Gastroesophageal sphincter (tissue), 4 donors: ENCODE results near the gene IQSEC1. TPM values are rescaled to one million over a fixed set of nuclear protein-coding genes. Genes with fewer than 3 reads are reported as not detected.

Experiments used
- ATAC-seq: fragments of 150-250 bp; one replicate; pipeline ENCODE4 v1.9.1; 2016; ENCODE audit warnings: mild to moderate bottlenecking, moderate library complexity
- H3K27ac ChIP-seq, 4 donors: fragments of 200-600 bp; sonication (generic) in 3 of 4; 1 replicate in 3 of 4; 2 replicates in 1 of 4; pipeline ENCODE4 v1.5.1; 2016 to 2019
- H3K27me3 ChIP-seq: fragments of 200-600 bp; sonication (generic); one replicate; pipeline ENCODE4 v1.5.1; 2019
- H3K36me3 ChIP-seq, 2 donors: fragments of 200-600 bp; sonication (generic); one replicate each; pipeline ENCODE4 v1.5.1; 2019; ENCODE audit warnings: control low read depth in 1 of 2
- H3K4me1 ChIP-seq, 3 donors: fragments of 200-600 bp; sonication (generic); 1 replicate in 2 of 3; 2 replicates in 1 of 3; pipeline ENCODE4 v1.5.1; 2016 to 2019; ENCODE audit warnings: control low read depth in 2 of 3
- H3K4me3 ChIP-seq, 2 donors: fragments of 200-600 bp; sonication (generic); one replicate each; pipeline ENCODE4 v1.5.1; 2019; ENCODE audit warnings: mild to moderate bottlenecking in 1 of 2, moderate library complexity in 1 of 2
- H3K9me3 ChIP-seq, 3 donors: fragments of 200-600 bp; sonication (generic); one replicate each; pipeline ENCODE4 v1.5.1; 2017 to 2019; ENCODE audit warnings: control low read depth in 2 of 3
- EP300 ChIP-seq: sonication (generic); formaldehyde crosslinking; IDR thresholded peaks from one replicate; pipeline ENCODE4 v1.6.1; 2017; ENCODE audit warnings: antibody characterized with exemption, mild to moderate bottlenecking
- POLR2A ChIP-seq, 2 donors: fragments of 450-650 bp; IDR thresholded peaks; one replicate each; pipeline ENCODE4 v1.6.1; 2017; ENCODE audit warnings: antibody characterized with exemption in 2 of 2, mild to moderate bottlenecking in 2 of 2, moderate library complexity in 1 of 2
- POLR2AphosphoS5 ChIP-seq: sonication (generic); formaldehyde crosslinking; IDR thresholded peaks from one replicate; pipeline ENCODE4 v1.6.1; 2017; ENCODE audit warnings: antibody characterized with exemption
- WGBS, 2 donors: methylation state at CpG; one replicate each; pipeline ENCODE4 v1.1.5; 2018; ENCODE audit warnings: low coverage in 1 of 2; 5-methylcytosine and 5-hydroxymethylcytosine counted together
- total RNA-seq, 4 donors: library from RNA; depleted of rRNA; stranded (reverse); fragments of >200 nt; gene quantifications; one replicate each; pipeline ENCODE4 v1.1.0, GENCODE V29; 2016
- TF ChIP-seq, protein P1 (sequence below), 4 experiments: fragments of 200-600 bp in 2 of 4; fragments of 450-650 bp in 2 of 4; sonication (generic) in 1 of 4; IDR thresholded peaks; one replicate each; pipeline ENCODE4 v1.5.1; 2017 to 2019; ENCODE audit warnings: antibody characterized with exemption in 4 of 4, mild to moderate bottlenecking in 2 of 4, moderate library complexity in 2 of 4

Gene IQSEC1
- total RNA-seq, 4 donors from 2014 or later = 49.5 to 104 (median 61.7) TPM

DNA sequence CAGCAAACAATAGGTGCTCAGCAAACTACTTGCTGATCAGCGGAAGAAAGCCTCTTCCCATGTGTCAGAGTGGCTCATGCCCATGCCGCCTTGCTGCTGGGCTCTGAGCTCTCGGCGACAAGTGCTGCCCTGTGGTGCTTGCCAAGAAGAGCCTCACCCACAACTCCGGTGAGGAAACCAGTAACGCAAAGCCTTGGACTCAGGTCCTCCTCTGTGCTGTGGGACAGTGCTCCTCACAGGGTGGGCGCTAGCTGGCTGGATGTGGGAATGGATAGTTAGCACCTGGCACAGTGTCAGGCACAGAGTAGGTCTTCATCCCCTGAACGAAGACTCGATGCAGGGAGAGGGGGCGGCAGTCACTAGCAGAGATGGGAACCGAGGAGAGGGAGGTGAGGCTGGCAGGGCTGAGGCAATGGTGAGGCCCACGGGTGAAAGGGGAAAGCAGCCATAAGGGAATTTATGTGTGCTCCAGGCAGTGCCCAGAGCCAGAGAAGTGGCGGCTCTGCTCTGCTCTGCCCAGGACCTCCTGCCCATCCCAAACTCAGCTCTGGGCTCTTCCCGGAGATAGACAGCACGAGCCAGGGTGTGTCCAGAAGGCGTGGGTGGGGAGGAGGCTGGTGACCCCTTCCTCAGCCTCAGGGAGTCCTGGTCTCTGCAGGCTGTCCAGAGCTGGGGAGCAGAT is 55.7 kb downstream of the IQSEC1 start:
- Histone ChIP-seq H3K4me1 (peaks cover 0 to 69% (median 22%) of the 10 kb centered on the region in 3 donors), H3K27me3 (no peaks in the 10 kb centered on the region), H3K4me3 (no peak overlapping the region), H3K36me3 (no peaks in the 10 kb centered on the region), H3K9me3 (no peaks in the 10 kb centered on the region), H3K27ac (peak overlapping the region in 3 of 4 donors; percentile 40 to 70 (median 53))
- TF ChIP-seq, protein P1, sequence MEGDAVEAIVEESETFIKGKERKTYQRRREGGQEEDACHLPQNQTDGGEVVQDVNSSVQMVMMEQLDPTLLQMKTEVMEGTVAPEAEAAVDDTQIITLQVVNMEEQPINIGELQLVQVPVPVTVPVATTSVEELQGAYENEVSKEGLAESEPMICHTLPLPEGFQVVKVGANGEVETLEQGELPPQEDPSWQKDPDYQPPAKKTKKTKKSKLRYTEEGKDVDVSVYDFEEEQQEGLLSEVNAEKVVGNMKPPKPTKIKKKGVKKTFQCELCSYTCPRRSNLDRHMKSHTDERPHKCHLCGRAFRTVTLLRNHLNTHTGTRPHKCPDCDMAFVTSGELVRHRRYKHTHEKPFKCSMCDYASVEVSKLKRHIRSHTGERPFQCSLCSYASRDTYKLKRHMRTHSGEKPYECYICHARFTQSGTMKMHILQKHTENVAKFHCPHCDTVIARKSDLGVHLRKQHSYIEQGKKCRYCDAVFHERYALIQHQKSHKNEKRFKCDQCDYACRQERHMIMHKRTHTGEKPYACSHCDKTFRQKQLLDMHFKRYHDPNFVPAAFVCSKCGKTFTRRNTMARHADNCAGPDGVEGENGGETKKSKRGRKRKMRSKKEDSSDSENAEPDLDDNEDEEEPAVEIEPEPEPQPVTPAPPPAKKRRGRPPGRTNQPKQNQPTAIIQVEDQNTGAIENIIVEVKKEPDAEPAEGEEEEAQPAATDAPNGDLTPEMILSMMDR (IDR thresholded peaks at IDR 0.05) = no peak
- no peak for TF ChIP-seq POLR2AphosphoS5
- no peak for TF ChIP-seq EP300
- WGBS, 2 donors = 93% methylated on average over 3 of the region's 16 CpGs; no CpG with 5 or more reads in 1 of the 2 donors
- no peak for ATAC-seq

DNA sequence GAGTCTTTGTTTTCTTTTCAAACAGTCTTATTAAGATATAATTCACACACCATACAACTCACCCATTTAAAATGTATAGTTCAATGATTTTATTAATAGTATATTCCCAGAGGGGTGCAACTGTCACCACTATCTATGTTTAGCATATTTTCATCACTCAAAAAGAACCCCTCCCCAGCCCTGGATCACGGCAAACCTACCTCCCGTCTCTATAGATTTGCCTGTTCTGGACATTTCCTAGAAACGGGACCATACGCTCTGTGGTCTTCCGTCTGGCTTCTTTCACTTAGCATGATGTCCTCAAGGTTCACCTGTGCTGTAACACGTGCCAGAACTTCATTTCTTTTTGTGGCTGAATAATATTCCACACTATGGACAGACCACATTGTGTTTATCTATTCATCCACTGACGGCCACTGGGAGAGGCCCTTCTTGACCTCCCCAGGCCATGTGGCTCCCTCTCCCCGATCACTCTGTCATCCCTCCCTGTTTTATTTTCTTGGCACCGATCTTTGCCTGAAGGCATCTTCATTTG is 56.4 kb downstream of the IQSEC1 start:
- Histone ChIP-seq H3K4me1 (peaks cover 0 to 62% (median 15%) of the 10 kb centered on the region in 3 donors), H3K27me3 (no peaks in the 10 kb centered on the region), H3K27ac (peak overlapping the region in 3 of 4 donors; percentile 63 to 79 (median 75)), H3K4me3 (no peak overlapping the region), H3K36me3 (no peaks in the 10 kb centered on the region), H3K9me3 (no peaks in the 10 kb centered on the region)
- WGBS, 2 donors = 70 to 79% methylated on average over 9 of the region's 9 CpGs
- no peak for ATAC-seq
- no peak for TF ChIP-seq POLR2AphosphoS5
- no peak for TF ChIP-seq EP300
- TF ChIP-seq, protein P1 (IDR thresholded peaks at IDR 0.05) = no peak
- TF ChIP-seq POLR2A (IDR thresholded peaks at IDR 0.05) = no peak

DNA sequence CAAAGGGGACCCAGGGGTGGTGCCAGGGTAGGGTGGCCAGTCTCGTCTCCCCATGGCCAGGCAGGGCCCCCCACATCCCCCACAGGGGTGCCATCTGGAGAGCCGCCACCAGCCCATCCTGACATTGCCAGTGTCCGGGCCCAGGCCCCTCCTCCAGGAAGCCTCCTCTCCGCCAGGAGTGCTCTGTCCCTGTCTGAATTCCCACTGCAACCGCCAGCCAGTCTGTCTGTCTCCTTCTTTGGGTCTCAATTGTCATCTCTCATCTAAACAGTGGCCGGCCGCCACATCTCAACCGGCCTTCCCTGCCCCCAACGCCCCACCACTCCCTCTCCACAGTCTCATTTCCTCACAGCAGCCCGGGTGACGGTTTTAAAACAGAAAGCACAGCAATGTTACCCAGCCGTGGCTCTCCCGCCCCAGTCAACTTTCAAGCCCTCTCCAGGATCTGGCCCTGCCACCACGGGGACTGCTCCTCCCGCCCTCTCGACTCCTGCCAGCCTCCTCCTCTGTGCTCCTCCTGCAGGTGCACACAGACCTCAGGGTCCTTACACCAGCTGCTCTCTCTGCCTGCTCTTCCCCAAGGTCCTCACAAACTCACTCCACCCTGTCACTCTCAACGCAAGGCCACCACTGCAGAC is 57.0 kb downstream of the IQSEC1 start:
- H3K27me3 ChIP-seq = no peaks in the 10 kb centered on the region
- WGBS, 2 donors = 37 to 59% methylated on average over 10 to 13 of the region's 17 CpGs
- TF ChIP-seq POLR2A (IDR thresholded peaks at IDR 0.05) = no peak
- no peak for TF ChIP-seq EP300
- TF ChIP-seq, protein P1 (IDR thresholded peaks at IDR 0.05) = no peak
- no peak for TF ChIP-seq POLR2AphosphoS5
- peak overlapping the region; percentile 10 to 79 (median 69) for H3K27ac ChIP-seq
- peak; percentile 32 for ATAC-seq
- H3K4me1 ChIP-seq = peaks cover 0 to 56% (median 9%) of the 10 kb centered on the region in 3 donors
- H3K36me3 ChIP-seq = no peaks in the 10 kb centered on the region
- no peaks in the 10 kb centered on the region for H3K9me3 ChIP-seq
- H3K4me3 ChIP-seq = peak overlapping the region in 1 of 2 donors; percentile 31

DNA sequence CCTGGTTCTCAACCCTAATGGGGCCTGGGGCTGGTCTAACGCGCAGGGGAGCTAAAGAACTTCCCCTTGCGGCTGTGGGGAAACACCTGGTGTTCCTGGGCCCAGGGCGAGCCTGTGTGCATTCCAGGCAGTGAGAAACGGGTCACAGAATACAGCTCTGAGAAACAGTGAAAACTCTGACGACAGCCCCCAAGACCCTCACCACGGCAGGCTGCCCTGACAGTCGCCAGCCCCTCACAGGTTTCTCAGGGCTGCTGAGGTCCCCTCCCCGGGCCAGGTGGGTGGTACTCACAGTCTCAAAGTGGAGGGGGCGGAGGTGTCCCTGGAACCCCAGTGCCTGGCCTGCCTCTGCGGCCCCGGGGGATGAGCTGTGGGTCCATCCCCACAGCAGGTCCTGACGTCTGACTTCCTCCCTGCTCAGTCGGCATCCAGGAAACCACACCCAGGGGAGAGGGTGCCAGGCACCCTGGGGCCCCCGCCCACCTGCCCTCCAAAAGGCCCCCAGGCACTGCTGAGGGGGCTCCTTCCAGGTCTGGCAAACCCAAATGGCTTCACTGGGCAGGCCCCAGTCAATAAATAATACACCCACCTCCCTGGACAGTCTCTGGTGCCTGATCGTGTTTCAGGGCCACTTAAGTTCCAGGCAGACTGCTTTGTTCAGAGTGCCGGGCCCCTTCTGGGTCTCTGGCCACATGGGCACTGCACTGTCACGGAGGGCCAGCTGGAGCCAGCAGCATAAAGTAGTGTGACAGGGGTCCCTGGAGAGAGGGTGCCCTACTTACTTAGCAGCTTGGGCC is 57.7 kb downstream of the IQSEC1 start:
- Histone ChIP-seq H3K36me3 (no peaks in the 10 kb centered on the region), H3K27me3 (no peaks in the 10 kb centered on the region), H3K27ac (peak overlapping the region; percentile 10 to 79 (median 69)), H3K4me1 (peaks cover 0 to 49% (median 7%) of the 10 kb centered on the region in 3 donors), H3K9me3 (no peaks in the 10 kb centered on the region), H3K4me3 (peak overlapping the region in 1 of 2 donors; percentile 31)
- TF ChIP-seq POLR2AphosphoS5 = no peak
- peak; percentile 16 to 37 for TF ChIP-seq POLR2A (IDR thresholded peaks at IDR 0.05)
- no peak for TF ChIP-seq EP300
- WGBS, 2 donors = no CpG with 5 or more reads among the region's 18 CpGs
- peak; percentile 22 for ATAC-seq

DNA sequence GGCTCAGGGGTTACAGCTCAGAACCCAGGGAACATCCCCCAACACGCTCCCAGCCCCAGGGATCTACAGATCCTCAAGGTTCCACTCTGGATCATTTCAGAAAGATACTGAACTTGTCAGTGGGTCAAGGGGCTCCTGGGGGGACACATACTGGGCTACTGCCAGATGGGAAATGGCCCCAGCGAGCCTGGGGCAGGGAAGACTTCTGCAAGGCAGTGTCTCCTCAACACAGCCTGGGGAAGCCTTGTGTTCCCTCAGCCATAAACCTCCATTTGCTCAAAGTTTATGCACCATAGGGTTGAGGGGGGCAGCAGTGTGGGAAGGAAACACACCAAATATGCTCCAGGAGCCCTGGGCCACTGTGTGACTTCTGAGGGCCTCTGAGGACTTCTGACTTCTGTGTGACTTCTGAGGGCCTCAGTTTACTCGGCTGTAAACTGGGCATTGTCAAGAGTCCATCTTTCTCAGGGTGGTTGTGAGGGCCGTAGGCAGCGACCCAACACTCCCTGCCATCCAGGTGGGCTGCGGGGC is 58.4 kb downstream of the IQSEC1 start:
- no peaks in the 10 kb centered on the region for H3K27me3 ChIP-seq
- no peak for ATAC-seq
- no peaks in the 10 kb centered on the region for H3K9me3 ChIP-seq
- H3K36me3 ChIP-seq = no peaks in the 10 kb centered on the region
- peaks cover 0 to 48% (median 7%) of the 10 kb centered on the region in 3 donors for H3K4me1 ChIP-seq
- H3K27ac ChIP-seq = peak overlapping the region in 3 of 4 donors; percentile 63 to 79 (median 75)
- TF ChIP-seq, protein P1 (IDR thresholded peaks at IDR 0.05) = no peak
- TF ChIP-seq POLR2AphosphoS5 (no peak), EP300 (no peak), POLR2A (IDR thresholded peaks at IDR 0.05) (no peak)
- no CpG with 5 or more reads among the region's 6 CpGs for WGBS, 2 donors
- peak overlapping the region in 1 of 2 donors; percentile 31 for H3K4me3 ChIP-seq
